RWPE1 (cell line): ENCODE measurements around the gene MACROD1.
A peak's percentile ranks its signal among the peaks of the same experiment; 100 is the strongest.

ENCODE experiments used
- CTCF ChIA-PET: fragments of 350-600 bp; sonication (Branson Sonifier 250); formaldehyde crosslinking; extraction: SDS; loops from one replicate; lab custom pipeline; 2021; lab: Yijun Ruan, JAX
- POLR2A ChIA-PET: fragments of 400-600 bp; formaldehyde crosslinking; extraction: SDS; loops from one replicate; lab custom pipeline; 2020; ENCODE audit warnings: antibody characterized with exemption; ENCODE audit not compliant: low non-redundant PET; lab: Yijun Ruan, JAX
- DNase-seq: peaks from one replicate; pipeline ENCODE4 v3.0.0; 2012; ENCODE audit warnings: low spot score
- H3K27ac ChIP-seq: fragments of 450-650 bp; 2 replicates; pipeline ENCODE4 v1.5.1; 2017
- CTCF ChIP-seq: fragments of 450-650 bp; conservative IDR thresholded peaks from 2 replicates; pipeline ENCODE4 v1.5.1; 2017; ENCODE audit warnings: low read depth, mild to moderate bottlenecking

The MACROD1 gene

GRCh38 chr11:64000740-64001483, 165.0 kb downstream of the MACROD1 start:
- POLR2A ChIA-PET, result interaction anchor here (0.7 kb wide), 1 partner anchor 184 kb away, joined by 3 read pairs; the partner anchor contains the start of gene STIP1
- no peak for DNase-seq
- peak; percentile 54; the same call in 1 of the 2 replicates for TF ChIP-seq CTCF
- CTCF ChIA-PET, result interaction anchor here (0.6 to 5.1 kb wide), 16 partner anchors 10 to 206 kb away, joined by 3 to 45 read pairs (median 4); partner anchors contain the start of gene MACROD1
- H3K27ac ChIP-seq, result no peak overlapping the region

GRCh38 chr11:64000026-64000739, 165.7 kb downstream of the MACROD1 start:
- POLR2A ChIA-PET, result no interaction called here
- peak; percentile 86 for TF ChIP-seq CTCF
- CTCF ChIA-PET, result interaction anchor here (0.6 to 5.1 kb wide), 17 partner anchors 12 to 758 kb away, joined by 3 to 45 read pairs (median 4); partner anchors contain the start of gene MACROD1
- DNase-seq, result peak; percentile 64
- H3K27ac ChIP-seq, result peak overlapping the region; percentile 85

- CTCF ChIA-PET, result interaction anchor here (0.6 to 5.1 kb wide), 10 partner anchors 12 to 757 kb away, joined by 3 to 45 read pairs (median 6); partner anchors contain the start of gene MACROD1
Measured at GRCh38 chr11:63999349-64000025, 166.4 kb downstream of the MACROD1 start.

GRCh38 chr11:63998558-63999348, 167.2 kb downstream of the MACROD1 start:
- ChIA-PET CTCF (interaction anchor here (0.6 to 5.1 kb wide), 6 partner anchors 17 to 162 kb away, joined by 3 to 45 read pairs (median 7); no protein-coding TSS in a partner anchor), POLR2A (no interaction called here)
- H3K27ac ChIP-seq, result peak overlapping the region; percentile 85
- no peak; the same call in 1 of the 2 replicates for TF ChIP-seq CTCF
- peak; percentile 81 for DNase-seq

More at GRCh38 chr11:63999349-64000025, 166.4 kb downstream of the MACROD1 start:
- DNase-seq, result peak; percentile 98
- no peak for TF ChIP-seq CTCF
- peak overlapping the region; percentile 85 for H3K27ac ChIP-seq
- POLR2A ChIA-PET, result no interaction called here

GRCh38 chr11:63997801-63998337, 168.0 kb downstream of the MACROD1 start:
- ChIA-PET POLR2A (interaction anchor here (0.7 kb wide), 1 partner anchor 10 kb away, joined by 3 read pairs; no protein-coding TSS in a partner anchor), CTCF (interaction anchor here (0.6 to 5.1 kb wide), 2 partner anchors 151 to 163 kb away, joined by 4 to 45 read pairs; no protein-coding TSS in a partner anchor)
- peak overlapping the region; percentile 85 for H3K27ac ChIP-seq
- DNase-seq, result no peak
- TF ChIP-seq CTCF, result no peak
